Measurements from ENCODE around the gene SALL3. TPM values are rescaled to one million over a fixed set of nuclear protein-coding genes. Genes with fewer than 3 reads are reported as not detected.

The SALL3 gene
- total RNA-seq, 4 donors from 2014 or later: 0.16 TPM; not detected in 3

- TF ChIP-seq CTCF (IDR thresholded peaks at IDR 0.05) (no peak), POLR2A (IDR thresholded peaks at IDR 0.05) (no peak)
- WGBS, 2 donors: 46 to 61% methylated on average over 5 of the region's 5 CpGs
- no peak for DNase-seq (ENCODE audit: low spot score in 2 of 2)
- H3K4me3 ChIP-seq (ENCODE audit: low read depth, poor library complexity, severe bottlenecking): no peak overlapping the region
- intact Hi-C loops (cut with DNase I; ENCODE audit: low total_unique reads): no loop called here
Measured at GRCh38 chr18:79042276-79042675, 62.7 kb downstream of the SALL3 start.

GRCh38 chr18:79043288-79043687, 63.7 kb downstream of the SALL3 start:
- intact Hi-C loops (cut with DNase I; ENCODE audit: low total_unique reads): no loop called here
- TF ChIP-seq CTCF (IDR thresholded peaks at IDR 0.05): no peak
- no peak for TF ChIP-seq POLR2A (IDR thresholded peaks at IDR 0.05)
- WGBS, 2 donors: 89 to 93% methylated on average over 5 of the region's 5 CpGs
- DNase-seq (ENCODE audit: low spot score in 2 of 2): no peak
- H3K4me3 ChIP-seq (ENCODE audit: low read depth, poor library complexity, severe bottlenecking): no peak overlapping the region

- TF ChIP-seq CTCF (IDR thresholded peaks at IDR 0.05): no peak
- no peak for TF ChIP-seq POLR2A (IDR thresholded peaks at IDR 0.05)
- DNase-seq (ENCODE audit: low spot score in 2 of 2): no peak
- intact Hi-C loops (cut with DNase I; ENCODE audit: low total_unique reads): no loop called here
- 71 to 77% methylated on average over 14 of the region's 14 CpGs for WGBS, 2 donors
- H3K4me3 ChIP-seq (ENCODE audit: low read depth, poor library complexity, severe bottlenecking): no peak overlapping the region
Measured at GRCh38 chr18:79046522-79046921, 66.9 kb downstream of the SALL3 start.

- DNase-seq (ENCODE audit: low spot score in 2 of 2): no peak
- no peak overlapping the region for H3K4me3 ChIP-seq (ENCODE audit: low read depth, poor library complexity, severe bottlenecking)
- intact Hi-C loops (cut with DNase I; ENCODE audit: low total_unique reads): no loop called here
- WGBS, 2 donors: 88 to 90% methylated on average over 36 of the region's 36 CpGs
- no peak for TF ChIP-seq POLR2A (IDR thresholded peaks at IDR 0.05)
- no peak for TF ChIP-seq CTCF (IDR thresholded peaks at IDR 0.05)
Measured at GRCh38 chr18:79047556-79048244, 68.1 kb downstream of the SALL3 start.

GRCh38 chr18:79048245-79048632, 68.6 kb downstream of the SALL3 start:
- no peak overlapping the region for H3K4me3 ChIP-seq (ENCODE audit: low read depth, poor library complexity, severe bottlenecking)
- DNase-seq (ENCODE audit: low spot score in 2 of 2): no peak
- 92 to 96% methylated on average over 8 of the region's 8 CpGs for WGBS, 2 donors
- no peak for TF ChIP-seq POLR2A (IDR thresholded peaks at IDR 0.05)
- intact Hi-C loops (cut with DNase I; ENCODE audit: low total_unique reads): no loop called here

GRCh38 chr18:79049506-79049905, 69.9 kb downstream of the SALL3 start:
- intact Hi-C loops (cut with DNase I; ENCODE audit: low total_unique reads): no loop called here
- 68 to 88% methylated on average over 3 of the region's 3 CpGs for WGBS, 2 donors
- no peak for TF ChIP-seq CTCF (IDR thresholded peaks at IDR 0.05)
- no peak for TF ChIP-seq POLR2A (IDR thresholded peaks at IDR 0.05)
- DNase-seq (ENCODE audit: low spot score in 2 of 2): no peak
- H3K4me3 ChIP-seq (ENCODE audit: low read depth, poor library complexity, severe bottlenecking): no peak overlapping the region

Other genes starting within 250 kb of the SALL3 start
- gene ATP9B, start 89.6 kb downstream of the SALL3 start, total RNA-seq: 10 to 100 TPM; 19.9 to 39.9 (median 26.0) TPM

Data from lower leg skin (tissue), 4 donors.